AG20443 (cell line): ENCODE measurements around the gene SIVA1.
A peak's percentile ranks its signal among the peaks of the same experiment; 100 is the strongest.

ENCODE experiments used
- DNase-seq: peaks from one replicate; pipeline ENCODE4 v3.0.0; 2012; ENCODE audit warnings: low spot score, mixed read lengths

Gene SIVA1

GRCh38 chr14:104784846-104785707, 32.1 kb downstream of the SIVA1 start:
- no peak for DNase-seq

GRCh38 chr14:104785708-104786080, 32.7 kb downstream of the SIVA1 start:
- no peak for DNase-seq

- DNase-seq: no peak
These were observed 33.2 kb downstream of the SIVA1 start for GRCh38 chr14:104786091-104786586.

- no peak for DNase-seq
These were observed 34.1 kb downstream of the SIVA1 start for GRCh38 chr14:104786726-104787675.

- no peak for DNase-seq
These were observed 34.8 kb downstream of the SIVA1 start for GRCh38 chr14:104787736-104788135.

- DNase-seq: no peak
These were observed 35.3 kb downstream of the SIVA1 start for GRCh38 chr14:104788161-104788818.

GRCh38 chr14:104788873-104789663, 36.1 kb downstream of the SIVA1 start:
- no peak for DNase-seq

- no peak for DNase-seq
These were observed 37.1 kb downstream of the SIVA1 start for GRCh38 chr14:104789752-104790743.

GRCh38 chr14:104791425-104791824, 38.5 kb downstream of the SIVA1 start:
- DNase-seq: no peak

- DNase-seq: no peak
These were observed 39.3 kb downstream of the SIVA1 start for GRCh38 chr14:104792101-104792884.

GRCh38 chr14:104792945-104793702, 40.2 kb downstream of the SIVA1 start:
- no peak for DNase-seq

GRCh38 chr14:104793703-104793959, 40.7 kb downstream of the SIVA1 start:
- no peak for DNase-seq

GRCh38 chr14:104794099-104794498, 41.2 kb downstream of the SIVA1 start:
- peak; percentile 90 for DNase-seq

GRCh38 chr14:104794631-104794992, 41.7 kb downstream of the SIVA1 start:
- peak; percentile 59 for DNase-seq

- DNase-seq: peak; percentile 71
These were observed 42.2 kb downstream of the SIVA1 start, which contains the start of gene AKT1 for GRCh38 chr14:104794993-104795780. Gene AKT1 (minus strand): TSS chr14:104795748. CDS start chr14:104792643, 3,105 bp downstream.

GRCh38 chr14:104795781-104796686, 43.1 kb downstream of the SIVA1 start:
- peak; percentile 94 for DNase-seq

- no peak for DNase-seq
These were observed 43.7 kb downstream of the SIVA1 start for GRCh38 chr14:104796687-104797081.
